T-helper 9 cell (primary cell): ENCODE data around the gene IRF2.
A peak's percentile ranks its signal among the peaks of the same experiment; 100 is the strongest.

Source experiments
- DNase-seq: peaks from one replicate; pipeline ENCODE4 v3.0.0-alpha.2; 2020
- total RNA-seq, 2 donors: gene quantifications; one replicate each; lab custom pipeline; 2026; lab: John Stamatoyannopoulos, UW

IRF2 gene
- total RNA-seq = 29.0 to 73.7 reads per million in 2 donors

DNA sequence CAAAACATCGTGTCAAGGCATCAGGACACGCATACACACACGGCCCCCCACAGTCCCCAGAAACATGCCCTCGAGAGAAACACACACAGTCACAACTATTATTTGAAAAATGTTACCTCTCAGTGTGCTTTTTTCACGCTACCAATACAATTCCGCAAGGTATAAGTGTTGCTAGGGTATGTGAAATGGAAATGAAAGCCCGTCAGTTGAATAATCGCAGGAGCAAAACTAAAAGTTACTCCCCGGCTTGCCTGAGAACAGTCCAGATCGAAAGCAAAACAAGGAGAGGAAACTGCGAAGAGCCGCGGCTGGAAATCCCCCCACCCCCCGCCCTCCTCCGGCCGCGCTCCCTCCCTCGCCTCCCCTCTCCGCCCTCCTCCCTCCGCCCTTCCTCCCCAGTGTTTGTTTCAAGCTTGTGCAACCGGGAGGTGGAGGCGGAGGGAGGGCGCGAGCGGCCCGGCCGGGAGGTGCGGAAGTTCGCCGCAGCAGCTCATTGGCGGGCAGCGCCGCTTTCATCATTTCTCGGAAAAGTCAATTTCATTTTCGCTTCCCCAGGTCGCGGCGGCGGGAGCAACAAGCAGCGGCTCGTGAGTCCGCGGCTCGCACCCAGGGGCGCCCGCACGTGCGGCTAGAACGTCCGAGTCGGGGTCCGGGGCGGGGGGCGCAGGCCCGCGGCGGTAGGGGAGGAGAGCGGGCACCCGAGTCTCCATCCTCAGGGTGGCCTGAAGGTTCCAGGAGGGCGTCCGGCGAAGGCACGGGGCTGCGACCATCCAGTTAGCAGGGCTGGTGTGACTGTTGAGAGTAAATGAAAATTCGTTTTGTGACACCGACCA lies at the start of gene IRF2:
IRF2 (minus strand) TSS at position 288 of the 833 bp plus-strand sequence. CDS start 45,486 bp downstream, outside the sequence.
- DNase-seq = peak; percentile 93

DNA sequence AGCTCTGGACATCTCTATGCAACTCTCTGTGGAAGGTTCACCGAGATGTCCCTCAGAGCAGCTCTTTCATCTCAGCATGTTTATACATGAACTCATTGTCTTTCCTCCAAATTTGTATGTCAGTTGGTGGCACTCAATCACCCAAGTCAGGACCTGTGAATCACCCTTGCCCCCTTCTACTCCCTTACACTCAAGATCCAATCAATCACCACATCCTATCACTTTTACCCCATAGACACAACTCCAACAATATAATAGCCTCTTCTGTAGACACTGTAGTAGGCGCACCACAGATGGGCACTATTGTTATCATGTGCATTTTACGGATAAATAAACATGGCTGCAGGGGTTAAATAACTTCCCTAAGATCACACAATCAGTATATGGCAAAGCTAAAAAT lies 41.3 kb upstream of the IRF2 start:
- DNase-seq = no peak

DNA sequence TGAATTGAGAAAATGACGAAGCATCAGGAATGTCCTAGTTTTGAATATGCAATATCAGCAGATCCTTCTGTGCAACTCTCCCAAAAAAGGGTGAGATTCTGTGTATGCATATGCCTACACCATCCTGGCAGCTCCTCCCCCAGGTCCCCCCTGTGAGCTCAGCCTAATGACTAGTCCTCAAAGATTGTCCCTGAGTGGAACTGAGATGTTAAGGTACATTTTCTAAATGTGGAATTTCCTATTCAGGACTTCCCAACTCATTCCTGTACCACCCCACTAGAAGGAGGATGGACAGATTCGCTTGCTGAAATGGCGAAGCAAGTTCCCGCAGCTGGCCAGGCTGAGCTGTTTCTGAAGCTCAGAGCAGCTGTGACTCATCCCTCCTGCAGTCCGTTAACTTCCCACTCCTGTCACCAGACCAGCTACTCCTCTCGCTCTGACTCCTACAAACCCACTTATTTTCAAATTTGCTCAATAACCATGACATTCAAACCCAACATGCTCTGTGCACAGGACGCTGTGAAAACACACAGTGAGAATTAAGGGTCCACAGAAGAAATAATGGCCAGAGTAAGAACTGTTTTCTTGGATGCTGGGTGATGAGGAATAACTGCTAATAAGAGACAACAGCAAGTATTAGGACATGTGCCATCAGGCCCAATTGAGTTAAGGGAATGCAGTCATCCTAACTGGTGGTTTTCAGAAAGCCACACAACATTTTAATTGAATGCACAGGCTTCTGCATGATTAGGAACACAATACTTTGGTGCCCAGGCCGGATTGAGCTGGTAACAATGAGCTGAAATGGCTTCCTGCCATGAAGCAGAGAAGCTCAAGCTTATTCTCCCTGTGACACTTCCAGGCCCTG lies 40.0 kb upstream of the IRF2 start:
- DNase-seq = no peak

GRCh38 chr4:184513802-184514120 lies 39.4 kb upstream of the IRF2 start:
- DNase-seq = no peak

GRCh38 chr4:184511156-184511555 lies 36.8 kb upstream of the IRF2 start:
- DNase-seq = no peak

- no peak for DNase-seq
Observed at GRCh38 chr4:184510401-184510800, 36.1 kb upstream of the IRF2 start.

DNA sequence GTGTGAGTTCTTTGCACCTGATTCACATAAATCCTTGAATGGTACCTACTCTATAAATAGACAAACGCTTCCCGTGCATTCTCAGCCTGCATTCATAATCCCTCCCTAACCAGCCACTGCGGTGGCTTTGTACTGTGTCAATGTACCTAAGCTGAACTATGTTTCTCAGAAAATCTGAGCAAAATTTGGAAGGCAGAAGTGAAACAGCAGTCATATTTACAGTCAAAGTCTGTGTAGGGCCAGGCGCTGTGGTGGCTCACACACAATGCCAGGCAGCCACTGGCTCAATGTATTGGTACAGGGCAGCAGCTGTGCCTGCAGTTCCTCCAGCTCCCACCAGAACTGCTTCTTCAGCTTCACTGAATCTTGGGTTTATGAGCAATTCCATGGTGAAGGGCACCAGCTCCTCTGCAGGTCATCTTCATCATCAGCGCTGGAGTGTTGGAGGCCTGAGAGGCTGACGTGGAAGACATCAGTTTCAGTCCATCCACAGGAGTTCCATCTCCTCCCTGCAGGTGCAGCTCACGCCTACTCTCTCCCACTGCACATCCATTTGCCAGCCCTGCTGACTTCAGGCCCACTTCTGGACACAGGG lies 32.3 kb upstream of the IRF2 start:
- no peak for DNase-seq

- DNase-seq = no peak
Observed at GRCh38 chr4:184504385-184504784, 30.0 kb upstream of the IRF2 start.

DNA sequence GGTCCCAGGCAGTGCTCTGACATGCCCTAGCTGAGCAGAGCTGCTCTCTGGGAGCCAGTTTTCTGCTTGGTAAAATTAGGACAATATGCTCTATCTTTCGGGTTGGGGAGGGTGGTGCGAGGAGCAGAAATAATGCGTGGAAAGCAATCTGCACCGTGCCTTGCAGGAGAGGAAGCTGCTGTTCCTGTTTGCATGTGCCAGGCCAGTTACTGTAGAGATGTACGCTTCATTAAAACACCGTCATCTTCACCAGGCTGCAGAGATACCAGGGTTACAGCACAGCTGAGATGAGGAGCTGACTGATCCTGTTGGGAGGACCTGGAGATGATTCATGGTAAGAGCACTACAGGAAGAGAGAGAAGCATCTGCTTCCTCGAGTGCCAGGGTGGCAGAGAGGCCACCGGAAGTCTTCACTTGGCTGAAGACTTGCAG lies 29.5 kb upstream of the IRF2 start:
- no peak for DNase-seq

DNA sequence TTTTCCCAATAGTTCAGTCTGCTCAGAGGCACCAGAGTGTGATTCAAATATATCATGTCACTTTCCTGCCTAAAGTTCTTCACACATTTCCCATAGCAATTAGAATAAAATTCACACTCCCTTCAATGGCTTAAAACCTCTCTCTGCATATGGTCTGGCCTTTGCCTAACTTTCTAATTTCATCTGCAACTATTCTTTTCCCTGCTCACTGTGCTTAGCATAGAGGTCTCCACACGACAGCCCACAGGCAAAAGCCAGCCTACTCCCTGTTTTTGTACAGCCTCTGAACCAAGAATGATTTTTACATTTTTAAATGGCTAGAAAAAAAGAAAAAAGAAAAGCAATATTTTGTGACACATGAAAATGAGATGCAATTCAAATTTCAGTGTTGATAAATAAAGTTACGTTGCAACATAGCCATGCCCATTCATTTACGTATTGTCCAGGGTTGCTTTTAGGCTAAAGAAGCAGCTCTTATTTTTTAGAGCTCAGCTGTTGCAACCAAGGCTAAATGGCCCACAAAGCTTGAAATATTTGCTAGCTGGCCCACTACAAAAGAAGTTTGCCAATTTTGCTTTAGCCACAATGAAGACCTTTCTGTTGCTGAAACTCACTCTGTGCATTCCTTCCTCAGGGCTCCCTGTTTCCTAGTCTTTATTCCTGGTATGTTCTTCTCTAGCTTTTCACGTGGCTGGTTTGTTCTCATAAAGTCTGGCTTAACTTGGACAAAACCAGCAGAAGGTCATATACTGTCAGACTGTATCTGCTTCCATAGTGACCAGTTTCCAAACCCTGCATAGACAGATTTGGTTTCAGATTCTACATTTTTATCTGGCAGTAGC lies 26.6 kb upstream of the IRF2 start:
- DNase-seq = no peak

GRCh38 chr4:184499996-184500395 lies 25.6 kb upstream of the IRF2 start:
- DNase-seq = no peak

DNA sequence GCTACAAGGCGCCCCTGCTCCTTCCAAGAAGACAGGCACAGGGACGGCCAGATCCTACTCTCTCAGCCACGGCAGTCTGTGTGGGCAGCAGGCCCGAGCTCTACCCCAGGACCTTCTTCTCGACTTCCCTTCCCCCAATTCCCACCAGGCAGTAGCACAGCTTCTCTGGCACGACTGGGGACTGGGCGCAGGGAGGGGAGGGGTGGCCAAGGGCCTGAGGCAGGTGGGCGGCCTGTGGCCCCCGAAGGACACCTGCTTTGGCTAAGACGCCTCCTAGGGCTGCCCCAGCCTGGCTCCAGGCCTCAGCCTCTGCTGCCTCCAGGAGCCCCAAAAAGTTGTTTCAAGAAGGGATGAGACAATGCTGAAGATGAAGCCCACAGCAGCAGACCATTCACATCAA lies 24.2 kb upstream of the IRF2 start:
- no peak for DNase-seq

- DNase-seq = no peak
Observed at GRCh38 chr4:184489771-184490170, 15.4 kb upstream of the IRF2 start.

GRCh38 chr4:184487503-184487902 lies 13.2 kb upstream of the IRF2 start:
- DNase-seq = no peak

DNA sequence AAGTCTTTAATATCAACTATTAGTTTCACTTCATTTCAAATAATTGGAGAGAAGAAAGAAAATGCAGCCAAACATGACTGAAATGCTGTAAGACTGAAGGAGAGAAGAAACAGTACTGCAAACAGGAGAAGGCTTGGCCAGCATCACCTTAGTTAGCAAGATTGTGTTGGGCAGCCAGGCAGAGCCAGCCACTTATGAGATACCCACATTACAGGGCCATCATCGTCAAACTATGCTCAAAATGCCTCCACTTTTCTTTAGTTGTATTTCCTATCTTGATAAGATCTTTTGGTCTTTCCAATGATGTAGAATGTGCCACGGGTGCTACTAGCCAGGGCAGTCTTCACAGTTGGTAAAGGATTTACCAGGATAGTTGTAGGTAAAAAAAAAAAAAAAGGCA lies 10.9 kb upstream of the IRF2 start:
- no peak for DNase-seq

- no peak for DNase-seq
Observed at GRCh38 chr4:184481544-184481943, 7.2 kb upstream of the IRF2 start.

DNA sequence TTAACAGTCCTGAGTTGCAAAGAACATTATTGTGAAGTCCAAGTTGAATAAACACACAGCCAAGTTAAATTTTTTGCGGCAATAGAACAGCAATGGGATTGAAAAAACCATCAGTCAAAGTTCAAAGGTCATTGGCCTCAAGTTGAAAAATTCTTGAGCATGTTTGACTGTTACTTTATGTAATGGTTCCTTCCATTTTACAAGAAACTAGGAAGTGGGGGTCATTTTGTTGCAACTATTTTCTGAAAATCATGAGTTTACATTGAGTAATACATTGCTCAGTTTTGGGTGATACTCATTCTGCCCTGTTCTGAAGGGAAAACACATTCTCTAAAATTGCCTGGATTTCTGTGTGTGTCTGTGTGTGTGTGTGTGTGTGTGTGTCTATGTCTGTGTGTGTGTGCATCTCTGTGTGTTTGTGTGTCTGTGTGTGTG lies 5.2 kb upstream of the IRF2 start:
- no peak for DNase-seq

DNA sequence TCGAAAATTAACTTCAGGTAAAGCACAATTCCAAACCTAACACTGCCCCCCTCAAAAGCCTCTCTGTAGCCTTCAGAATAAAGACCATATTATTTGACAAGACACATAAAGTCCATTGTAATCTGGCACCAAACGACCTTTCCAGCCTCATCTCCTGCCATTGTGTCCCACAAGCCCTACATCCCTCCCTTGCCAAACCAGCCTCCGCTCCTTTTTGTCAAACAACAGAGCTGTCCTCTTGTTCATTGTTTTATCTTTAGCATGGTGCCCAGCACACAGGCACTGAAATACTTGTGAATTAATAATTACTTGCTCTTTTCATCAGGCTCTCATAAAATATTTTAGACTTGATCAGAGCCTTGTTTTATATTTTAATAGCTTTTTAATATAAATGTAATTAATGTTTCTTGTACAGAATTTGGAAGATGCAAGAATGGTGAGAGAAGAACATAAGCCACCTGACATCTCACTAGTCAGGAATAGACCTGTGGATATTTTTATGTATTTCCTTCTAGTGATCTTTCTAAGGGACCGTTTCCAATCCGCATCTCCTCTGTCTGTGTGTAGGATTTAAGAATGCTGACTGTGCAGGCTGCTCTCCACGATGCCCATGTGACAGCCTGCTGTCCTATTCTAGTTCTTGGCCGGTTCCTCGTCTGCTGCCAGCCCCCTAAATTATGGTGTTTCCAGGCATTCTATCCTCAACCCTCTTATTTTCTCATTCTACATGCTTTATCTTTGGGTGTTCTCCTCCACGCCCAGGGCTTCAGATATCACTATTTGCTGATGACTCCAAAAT lies 3.0 kb upstream of the IRF2 start:
- DNase-seq = no peak

GRCh38 chr4:184476695-184477094 lies 2.3 kb upstream of the IRF2 start:
- DNase-seq = no peak

DNA sequence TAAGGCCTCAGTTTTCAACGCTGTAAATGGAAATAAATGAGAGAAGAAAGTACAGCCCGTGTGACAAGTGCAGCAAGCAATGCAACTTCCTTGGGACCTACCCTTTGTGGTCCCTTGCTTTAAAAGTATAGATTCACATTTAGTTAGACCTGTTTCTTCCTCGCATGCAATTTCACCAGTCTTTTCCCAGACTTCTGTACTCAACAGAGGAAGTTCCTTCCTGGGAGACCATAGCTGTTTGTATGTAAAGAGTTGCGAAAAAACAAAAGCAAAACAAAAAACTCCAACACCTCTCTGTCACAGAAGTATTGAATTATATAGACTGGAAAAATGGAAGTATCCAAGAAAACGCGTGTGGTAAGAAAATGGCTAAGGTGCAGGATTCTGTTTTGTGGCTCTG lies 1.1 kb upstream of the IRF2 start:
- no peak for DNase-seq

DNA sequence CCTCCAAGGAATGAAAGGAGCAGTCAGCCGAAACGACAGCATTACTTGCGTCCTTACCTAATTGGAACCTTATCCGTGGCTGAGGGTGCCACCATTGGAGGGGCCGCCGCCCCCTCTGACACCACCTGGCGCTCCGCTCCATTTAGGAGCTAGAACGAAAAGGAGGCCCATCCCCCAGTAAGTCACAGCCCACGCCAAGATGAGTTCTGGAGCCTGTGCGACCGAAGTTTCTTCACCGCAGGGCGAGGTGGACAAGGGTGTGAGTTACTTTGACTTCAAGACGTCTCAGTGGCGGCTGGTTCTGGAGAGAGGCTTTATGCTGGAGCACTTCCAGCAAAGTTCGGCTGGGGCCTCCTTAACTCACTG lies 729 bp upstream of the IRF2 start:
- DNase-seq = peak; percentile 23
